Fibroblast of pulmonary artery (primary cell): ENCODE measurements around the gene ATP2C1.
A peak's percentile ranks its signal among the peaks of the same experiment; 100 is the strongest.

Experiments used
- DNase-seq: peaks from one replicate; pipeline ENCODE4 v3.0.0-alpha.2; 2010; ENCODE audit warnings: low read depth
- H3K4me3 ChIP-seq: replicated peaks from 2 replicates; pipeline ENCODE4 v1.5.1; 2011; ENCODE audit warnings: low read depth, mild to moderate bottlenecking, control low read depth, low read length, moderate library complexity
- CTCF ChIP-seq: IDR thresholded peaks from 2 replicates; pipeline ENCODE4 v1.5.1; 2011; ENCODE audit warnings: mild to moderate bottlenecking, control low read depth, low read length, inconsistent platforms; ENCODE audit errors: missing control alignments

Gene ATP2C1

DNA sequence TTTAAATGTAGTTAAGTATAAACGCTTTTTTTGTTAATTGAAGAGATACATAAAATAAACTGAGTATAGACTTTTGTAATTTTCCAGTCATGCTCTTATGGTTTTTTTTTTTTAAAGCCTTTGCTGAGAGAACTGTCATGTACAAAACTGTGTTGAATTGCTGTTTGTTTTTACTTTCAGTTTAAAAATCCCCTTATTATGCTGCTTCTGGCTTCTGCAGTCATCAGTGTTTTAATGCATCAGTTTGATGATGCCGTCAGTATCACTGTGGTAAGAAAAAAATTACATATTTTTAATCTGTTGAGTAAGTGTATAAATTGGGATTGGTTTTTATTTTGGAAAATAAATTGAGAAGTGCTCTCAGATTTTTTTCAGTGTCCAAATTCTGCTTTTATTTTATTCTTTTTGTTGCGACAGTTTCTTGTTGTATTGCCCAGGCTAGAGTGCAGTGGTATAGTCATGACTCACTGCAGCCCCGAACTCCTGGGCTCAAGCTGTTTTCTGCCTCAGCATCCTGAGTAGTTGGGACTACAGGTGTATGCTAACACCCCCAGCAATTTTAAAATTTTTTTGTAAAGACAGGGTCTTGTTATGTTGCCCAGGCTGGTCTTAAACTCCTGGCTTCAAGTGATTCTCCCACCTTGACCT is 40.7 kb downstream of the ATP2C1 start:
- H3K4me3 ChIP-seq = no peak overlapping the region
- peak; percentile 32 for DNase-seq
- no peak for TF ChIP-seq CTCF

DNA sequence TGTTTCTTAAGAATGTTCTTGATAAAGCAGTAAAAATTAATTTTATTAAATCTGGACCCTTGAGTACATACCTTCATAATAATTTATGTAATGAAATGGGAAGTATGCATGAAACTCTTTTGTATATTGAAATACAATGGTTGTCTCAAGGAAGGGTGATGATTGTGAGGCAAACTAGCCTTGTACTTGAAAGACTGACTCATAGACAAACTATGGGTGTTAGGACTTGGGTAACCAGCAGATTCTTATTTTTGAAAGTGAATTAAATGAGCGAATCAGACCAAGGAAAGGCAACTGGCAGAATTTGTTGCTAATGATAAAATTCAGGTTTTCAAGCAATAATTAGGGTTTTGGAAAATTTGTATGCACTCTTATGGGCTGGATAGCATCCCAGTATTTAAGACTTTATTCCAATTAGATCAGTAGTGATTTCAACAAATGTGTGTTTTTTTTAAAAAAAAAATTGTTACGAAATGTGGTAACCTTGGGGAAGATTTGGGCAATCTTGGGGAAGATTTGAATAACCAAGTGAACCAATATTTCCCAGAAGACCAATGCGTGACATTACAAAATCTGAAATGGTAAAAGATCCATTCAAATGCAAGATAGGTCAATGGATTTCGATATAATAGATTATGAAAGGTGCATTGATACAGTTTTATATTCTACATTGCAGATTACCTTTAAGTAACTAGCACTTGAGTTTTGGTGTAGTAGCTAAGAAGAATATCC is 42.0 kb downstream of the ATP2C1 start:
- peak; percentile 80 for DNase-seq
- no peak for TF ChIP-seq CTCF
- H3K4me3 ChIP-seq = no peak overlapping the region

DNA sequence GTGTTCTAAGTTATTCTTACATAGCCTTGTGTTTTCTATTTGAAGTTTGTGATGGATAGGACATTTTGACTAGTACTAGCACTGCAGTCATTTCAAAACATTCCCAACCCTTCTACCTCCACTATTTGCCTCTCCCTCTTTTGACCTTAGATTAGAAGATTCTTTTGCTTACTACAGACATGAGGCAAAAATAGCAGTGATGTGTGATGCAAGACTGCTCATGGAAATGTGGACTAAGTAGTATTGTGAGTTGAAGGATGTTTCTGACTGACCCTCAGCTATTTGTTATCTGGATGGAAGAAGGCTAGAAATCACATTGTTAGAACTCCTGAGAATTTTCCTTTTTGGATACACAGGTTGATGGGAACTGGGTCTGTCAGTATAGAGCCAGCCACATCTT is 45.9 kb downstream of the ATP2C1 start:
- peak; percentile 63 for DNase-seq
- TF ChIP-seq CTCF = no peak
- no peak overlapping the region for H3K4me3 ChIP-seq

GRCh38 chr3:130941793-130942192 is 47.9 kb downstream of the ATP2C1 start:
- no peak for TF ChIP-seq CTCF
- DNase-seq = no peak
- no peak overlapping the region for H3K4me3 ChIP-seq

DNA sequence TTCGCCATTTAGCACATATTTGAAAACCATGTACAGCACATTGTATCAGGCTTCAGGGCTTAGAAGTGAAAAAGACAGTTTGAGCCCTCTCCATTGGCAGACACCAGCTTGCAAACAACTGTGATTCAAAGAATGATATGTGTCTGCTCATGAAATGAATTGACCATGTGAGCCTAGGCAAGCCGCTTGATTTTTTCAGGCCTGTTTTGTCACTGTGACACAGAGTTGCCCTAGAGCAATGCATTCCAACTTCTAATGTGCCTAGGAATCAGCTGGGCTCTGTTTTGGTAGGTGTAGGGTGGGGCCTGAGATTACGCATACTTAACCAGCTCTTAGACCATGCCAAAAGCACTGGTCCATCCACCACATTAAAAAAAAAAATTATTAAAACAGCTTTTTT is 53.0 kb downstream of the ATP2C1 start:
- H3K4me3 ChIP-seq = no peak overlapping the region
- no peak for DNase-seq
- no peak for TF ChIP-seq CTCF

GRCh38 chr3:130948001-130948773 is 54.3 kb downstream of the ATP2C1 start:
- no peak overlapping the region for H3K4me3 ChIP-seq
- no peak for TF ChIP-seq CTCF
- no peak for DNase-seq
